ENCODE data around the gene PLEKHS1.

GRCh38 chr10:113767222-113767621 is 15.7 kb downstream of the PLEKHS1 start:
- TF ChIP-seq REST (IDR thresholded peaks at IDR 0.05; ENCODE audit: insufficient replicate concordance, low read depth) (no peak), CTCF (IDR thresholded peaks at IDR 0.05; ENCODE audit: insufficient read depth, low read length) (no peak), POLR2AphosphoS5 (IDR thresholded peaks at IDR 0.05; ENCODE audit: low read depth) (no peak)

All from HL-60 (cell line).